HG03558 (cell line): ENCODE measurements around the gene FRMD4A.

ENCODE experiments used
- ATAC-seq: cut with Tn5 transposase; IDR thresholded peaks from one replicate; pipeline ENCODE4 v1.9.1; 2021; ENCODE audit warnings: moderate number of reproducible peaks; ENCODE audit not compliant: unreplicated experiment; ENCODE audit errors: extremely low read depth

Gene FRMD4A

DNA sequence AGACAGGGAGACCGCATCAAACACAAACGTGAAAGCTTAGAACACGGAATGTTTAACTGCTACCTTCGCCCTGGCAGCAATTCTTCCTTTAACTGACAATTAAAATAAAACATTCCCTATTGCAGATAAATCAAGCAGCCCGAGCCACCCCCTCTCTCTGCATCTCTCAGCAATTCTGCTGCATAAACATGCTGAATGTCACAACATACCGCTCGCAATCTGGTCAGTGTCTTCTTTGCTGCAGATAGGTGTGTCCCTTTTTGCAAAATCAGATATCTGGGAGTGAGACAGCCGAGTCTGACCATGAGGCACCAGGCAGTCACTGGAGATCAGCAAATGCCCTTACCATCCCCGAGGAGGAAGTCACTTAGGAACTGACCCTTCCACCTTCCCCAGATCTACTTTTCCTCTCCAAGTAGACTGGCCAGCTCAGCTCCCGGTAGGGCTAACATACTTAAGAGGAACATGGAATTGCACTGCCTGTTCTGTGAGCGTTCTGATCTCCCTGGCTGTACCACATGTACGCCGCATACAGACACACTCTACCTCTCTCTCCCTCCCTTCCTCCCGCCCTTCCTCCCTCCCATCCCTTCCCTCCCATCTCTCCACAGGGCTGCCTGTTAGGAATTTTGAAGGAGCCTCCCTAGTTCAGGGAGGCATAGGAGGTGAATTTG lies at the start of gene FRMD4A:
Gene FRMD4A (minus strand): TSS at position 537 of the 674 bp plus-strand sequence.
- no peak for ATAC-seq

DNA sequence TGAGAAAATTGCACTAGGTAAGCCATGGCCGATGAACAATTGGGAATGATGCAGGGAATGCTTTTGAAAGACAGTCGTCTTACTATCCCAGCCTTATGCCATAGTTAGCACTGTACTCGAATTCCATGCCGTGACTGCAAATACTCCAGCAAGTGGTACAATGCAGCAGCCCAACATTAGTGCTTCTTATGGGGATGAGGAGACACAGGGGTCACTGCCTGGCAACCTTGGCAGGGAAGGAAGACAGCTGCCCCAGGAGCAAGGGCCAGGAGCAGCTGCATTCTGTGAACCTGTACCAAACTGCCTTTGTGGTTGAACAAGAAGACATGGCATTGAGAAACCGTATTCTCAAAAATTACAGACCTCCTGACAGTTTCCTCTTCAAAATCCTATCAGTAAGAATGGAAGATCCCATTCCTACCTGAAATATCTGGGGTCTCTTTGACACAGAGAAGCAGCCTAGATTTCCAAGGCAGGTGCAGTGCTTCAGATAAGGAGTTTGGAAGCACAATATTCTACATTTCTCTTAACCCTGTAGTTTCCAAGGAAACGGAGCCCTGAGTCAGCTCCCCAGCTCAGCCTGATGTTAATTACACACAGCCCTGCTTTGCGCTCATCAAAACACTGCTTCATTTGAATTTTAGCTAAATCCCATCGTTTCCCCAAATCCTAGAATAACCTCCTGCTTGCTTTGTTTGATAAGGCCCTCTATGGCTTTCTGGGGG lies 49.0 kb upstream of the FRMD4A start:
- ATAC-seq, result no peak

DNA sequence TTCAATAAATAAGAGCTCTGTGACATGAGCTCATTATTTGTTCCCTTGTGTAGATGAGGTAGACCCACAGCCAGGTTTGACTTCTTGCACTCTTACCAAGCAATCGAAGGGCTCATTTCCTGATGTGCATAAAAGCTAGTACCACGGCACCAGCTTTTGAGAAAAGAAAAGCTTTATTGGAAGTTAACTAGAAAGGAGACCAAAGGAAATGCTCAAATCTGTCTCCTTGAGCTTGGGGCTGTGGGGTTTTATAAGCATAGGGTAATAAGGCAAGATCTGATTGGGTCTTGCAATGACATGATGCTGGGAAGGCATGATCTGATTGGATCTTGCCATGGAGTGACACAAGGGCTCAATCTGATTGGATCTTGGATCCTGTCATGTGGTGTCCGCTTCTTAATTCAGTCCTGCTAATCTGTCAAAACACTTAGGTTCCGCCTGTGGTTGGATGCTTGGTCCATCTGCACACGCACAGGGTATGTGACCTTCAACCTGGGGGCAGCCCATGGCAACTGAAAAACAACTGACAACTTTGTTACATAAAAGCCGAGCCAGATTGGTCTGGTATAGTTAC lies 47.8 kb upstream of the FRMD4A start:
- ATAC-seq, result no peak

DNA sequence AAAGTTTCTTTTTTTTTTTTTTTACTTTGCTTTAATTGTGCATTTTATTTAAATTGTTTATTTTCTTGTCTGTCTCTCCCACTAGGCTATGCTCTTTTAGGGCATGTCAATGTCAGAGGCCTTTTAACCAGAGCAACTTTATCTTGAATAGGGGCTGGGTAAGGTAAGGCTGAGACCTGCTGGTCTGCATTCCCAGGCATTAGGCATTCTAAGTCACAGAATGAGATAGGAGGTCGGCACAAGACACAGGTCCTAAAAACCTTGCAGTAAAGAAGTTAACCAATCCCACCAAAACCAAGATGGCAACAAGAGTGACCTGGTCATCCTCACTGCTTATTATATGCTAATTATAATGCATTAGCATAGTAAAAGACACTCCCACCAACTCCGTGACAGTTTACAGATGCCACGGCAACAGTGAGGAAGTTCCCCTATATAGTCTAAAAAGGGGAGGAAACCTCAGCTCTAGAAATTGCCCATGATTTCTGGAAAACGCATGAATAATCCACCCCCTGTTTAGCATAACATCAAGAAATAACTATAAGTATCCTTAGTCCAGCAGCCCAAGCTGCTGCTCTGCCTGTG lies 47.0 kb upstream of the FRMD4A start:
- ATAC-seq, result no peak

DNA sequence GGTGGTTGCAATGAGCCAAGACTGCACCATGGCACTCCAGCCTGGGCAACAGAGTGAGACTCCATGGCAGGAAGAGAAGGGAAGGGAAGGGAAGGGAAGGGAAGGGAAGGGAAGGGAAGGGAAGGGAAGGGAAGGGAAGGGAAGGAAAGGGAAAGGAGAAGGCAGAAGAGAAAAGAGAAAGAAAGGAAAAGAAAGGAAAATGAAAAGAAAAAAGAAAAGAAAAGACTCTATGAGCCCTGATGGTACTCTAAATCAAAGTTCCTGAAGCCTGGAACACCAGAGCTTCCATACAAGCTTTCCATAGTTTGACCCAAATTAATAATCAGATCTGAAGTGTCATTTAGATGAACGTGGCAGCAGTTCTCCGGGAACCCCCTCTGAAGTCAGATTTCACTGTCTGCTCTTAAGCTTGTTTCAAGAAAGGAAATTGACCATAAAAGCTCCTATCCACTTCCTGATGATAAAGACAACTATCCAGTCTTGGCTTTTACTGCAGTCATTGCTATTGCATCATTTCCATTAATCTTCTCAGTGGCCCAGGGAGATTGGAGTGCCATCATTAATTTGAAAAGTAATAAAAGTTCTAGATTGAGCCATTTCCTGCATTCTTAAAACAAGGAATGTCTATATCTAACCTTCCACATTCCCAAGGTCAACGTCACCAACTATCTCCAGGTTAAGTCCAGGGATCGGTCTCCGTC lies 44.2 kb upstream of the FRMD4A start:
- ATAC-seq, result no peak

DNA sequence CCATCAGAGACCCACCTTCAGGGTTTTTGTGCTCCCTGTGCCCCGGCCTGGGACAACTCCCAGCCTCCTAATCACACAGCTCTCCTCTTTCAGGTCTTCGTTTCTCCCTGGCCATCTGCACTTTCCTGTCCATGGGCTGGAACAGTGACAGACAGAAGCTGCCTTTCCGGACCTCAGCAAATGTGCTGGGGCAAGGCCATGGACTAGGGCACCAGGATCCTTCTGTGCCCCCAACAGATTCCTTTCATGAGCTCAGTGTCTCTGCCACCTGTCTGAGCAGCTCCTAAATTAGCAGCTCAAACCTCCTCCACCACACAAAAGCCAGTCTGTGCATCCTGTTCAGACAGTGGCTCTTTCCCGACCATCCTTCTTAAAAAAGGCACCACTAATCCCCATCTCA lies 41.9 kb upstream of the FRMD4A start:
- no peak for ATAC-seq

DNA sequence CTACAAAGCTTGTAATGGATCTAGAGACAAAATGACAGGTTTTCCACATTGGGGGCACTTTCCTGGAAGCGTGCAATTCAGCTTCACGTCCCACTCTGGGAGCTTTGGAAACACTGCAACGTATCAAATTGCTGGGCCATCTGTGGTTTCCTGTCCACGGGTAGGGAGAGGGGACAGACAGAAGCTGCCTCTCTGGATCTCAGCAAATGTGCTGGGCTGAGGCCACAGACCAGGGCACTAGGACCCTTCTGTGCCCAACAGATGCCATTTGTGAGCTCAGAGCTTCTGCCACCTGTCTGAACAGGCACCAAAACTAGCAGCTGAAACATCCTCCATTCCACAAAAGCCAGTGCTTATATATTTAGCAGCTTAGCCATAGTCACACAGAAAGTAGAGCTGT lies 40.9 kb upstream of the FRMD4A start:
- no peak for ATAC-seq

DNA sequence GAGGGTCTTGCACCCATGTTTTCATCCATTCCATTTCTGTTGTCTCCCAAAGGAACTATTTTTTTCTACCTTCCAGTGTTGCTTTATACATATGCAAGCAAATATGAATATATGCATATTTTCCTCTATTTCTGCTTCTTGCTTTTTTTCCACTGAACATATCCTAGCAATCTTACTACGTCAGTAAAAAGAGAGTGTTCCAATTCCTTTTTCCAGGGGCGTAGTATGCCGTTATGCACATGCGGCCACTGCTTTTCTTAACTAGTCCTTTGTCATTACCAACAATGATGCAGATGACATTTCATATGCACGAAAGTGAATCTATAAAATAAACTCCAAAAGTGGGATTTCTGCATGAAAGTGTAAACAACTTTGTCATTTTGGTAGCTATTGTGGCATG lies 40.2 kb upstream of the FRMD4A start:
- ATAC-seq, result no peak

DNA sequence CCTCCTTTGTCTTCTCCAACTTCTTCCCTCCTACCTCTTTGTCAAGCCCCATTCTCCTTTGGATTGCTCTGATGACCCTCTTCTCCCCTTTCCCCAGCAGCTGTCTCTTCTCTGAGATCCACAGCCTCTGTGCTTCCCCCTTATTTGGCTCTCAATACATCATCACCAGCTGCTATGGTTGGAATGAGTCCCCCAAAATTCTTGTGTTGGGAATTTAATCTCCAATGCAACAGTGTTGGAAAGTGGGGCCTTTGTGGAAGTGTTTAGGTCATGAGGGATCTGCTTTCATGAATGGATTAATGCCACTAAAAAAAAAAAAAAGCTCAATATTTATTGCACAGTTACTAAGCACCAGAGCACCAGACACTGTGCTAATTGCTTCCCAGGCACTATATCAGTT lies 39.2 kb upstream of the FRMD4A start:
- no peak for ATAC-seq

DNA sequence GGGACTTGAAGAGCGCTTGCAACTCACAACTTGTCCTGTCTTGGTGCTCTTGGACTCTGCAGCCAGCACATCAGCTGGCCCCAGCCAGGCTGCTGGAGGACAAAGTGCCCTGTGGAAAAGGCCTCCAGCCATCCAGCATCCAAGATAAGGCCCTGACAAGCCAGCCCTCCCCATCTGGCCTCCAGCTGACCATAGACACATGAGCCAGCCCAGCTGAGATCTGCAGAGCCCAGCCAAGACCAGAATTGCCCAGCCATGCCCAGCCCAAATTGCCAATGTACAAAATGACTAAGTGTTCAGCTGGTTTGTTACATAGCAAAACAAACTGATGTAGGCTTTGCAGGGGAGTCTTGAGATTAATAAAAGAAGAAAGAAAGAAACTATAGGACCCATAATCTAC lies 36.0 kb upstream of the FRMD4A start:
- ATAC-seq, result no peak

DNA sequence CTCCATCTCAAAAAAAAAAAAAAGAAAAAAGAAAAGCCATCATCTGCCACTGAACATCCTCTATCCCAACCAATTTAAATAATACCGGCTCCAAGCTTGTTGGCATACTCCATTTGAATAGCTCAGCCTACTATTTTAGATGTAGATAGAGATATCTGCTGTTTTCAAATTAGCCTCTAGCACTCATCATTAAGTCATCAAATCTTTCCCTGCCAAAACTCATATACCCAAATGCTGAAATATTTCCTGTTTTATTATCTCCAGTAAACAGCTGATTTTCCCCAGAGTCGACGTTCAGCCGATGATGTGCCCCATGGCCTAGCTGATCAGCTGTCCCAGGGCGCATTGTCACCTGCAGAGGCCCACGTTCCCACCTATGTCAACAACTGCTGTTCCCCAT lies 34.5 kb upstream of the FRMD4A start:
- no peak for ATAC-seq

DNA sequence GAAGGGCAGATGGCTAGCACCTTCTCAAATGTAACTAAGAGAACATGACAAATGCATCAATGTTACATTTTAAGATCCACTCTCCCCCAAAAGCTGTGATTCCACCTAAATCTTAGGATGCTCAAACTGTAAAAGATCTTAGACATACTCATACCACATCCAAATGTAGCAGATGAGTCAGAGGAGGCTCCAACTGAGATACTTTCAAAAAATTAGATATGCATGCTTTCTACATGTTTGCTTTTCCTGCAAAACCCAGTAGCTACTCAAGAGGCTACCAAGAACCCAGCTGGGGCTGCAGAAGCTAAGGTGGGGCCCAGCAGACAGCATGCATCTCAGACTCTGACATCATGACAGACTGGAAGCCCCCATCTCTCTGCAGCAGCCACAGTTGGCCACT lies 31.4 kb upstream of the FRMD4A start:
- ATAC-seq, result no peak

DNA sequence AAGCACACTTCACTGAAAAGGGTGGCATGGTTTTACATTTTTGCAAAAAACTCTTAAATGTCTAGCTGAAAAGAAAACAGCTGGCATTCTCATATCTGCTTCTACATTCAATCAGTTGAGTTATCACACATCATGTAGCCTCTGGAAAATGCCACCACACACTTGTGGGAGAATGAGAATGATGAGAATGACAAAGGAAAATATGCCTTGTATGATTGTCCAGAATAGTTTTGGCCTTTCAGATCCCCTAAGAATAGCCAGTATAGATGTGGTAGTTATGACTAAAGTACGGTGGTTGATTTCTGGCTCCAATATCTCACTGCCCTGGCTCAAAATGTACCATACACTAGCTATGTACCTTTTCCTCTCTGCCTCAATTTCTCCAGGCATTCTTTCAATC lies 30.2 kb upstream of the FRMD4A start:
- no peak for ATAC-seq

DNA sequence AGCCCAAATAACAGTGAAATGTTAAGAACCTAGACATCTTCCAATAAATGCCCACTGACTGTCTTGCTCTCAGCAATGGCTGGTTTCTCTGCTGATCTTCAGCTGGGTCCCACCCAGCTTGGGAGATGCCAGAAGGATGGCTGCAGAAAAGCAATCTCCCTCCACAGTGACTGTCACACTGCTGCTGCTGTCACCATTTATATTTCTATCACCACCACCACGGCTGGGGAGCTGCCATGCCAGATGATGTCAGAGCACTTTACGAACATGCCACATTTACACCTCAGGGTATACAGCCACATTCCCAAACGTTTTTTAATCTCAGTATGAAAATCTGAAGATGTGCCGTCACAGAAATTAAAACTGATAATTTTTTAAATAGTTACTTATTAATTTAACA lies 29.8 kb upstream of the FRMD4A start:
- no peak for ATAC-seq

DNA sequence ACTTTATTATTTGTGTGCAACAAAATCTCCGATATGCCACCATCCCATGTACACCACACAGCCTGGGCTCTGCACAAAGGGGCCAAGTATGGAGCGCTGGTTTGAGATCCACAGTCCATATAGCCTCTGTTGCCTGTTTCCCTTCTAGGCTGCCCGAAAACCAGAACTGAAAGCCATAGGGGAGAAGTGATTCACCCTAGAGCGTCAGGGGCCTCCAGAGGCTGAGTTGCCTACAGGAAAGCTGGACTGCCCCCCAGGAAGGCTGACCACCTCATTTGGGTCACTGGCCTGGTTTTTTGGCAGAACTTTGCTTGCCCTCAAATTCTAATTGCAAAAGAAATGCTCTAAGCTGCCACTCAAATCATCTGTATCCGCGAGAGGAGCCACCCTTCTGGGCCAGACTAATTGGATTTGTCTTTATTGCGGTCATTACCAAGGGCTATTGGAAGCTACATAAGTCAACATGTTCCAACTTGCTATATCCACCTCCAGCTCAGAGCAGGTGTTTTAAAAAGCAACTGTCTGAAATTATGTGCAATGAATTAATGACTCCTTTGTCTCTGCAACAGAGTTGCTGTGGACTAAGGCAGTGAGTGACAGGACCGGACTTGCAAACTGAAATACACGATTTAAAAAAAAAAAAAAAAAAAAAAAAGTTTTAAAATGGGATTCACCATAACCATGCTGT lies 28.3 kb upstream of the FRMD4A start:
- ATAC-seq, result no peak

DNA sequence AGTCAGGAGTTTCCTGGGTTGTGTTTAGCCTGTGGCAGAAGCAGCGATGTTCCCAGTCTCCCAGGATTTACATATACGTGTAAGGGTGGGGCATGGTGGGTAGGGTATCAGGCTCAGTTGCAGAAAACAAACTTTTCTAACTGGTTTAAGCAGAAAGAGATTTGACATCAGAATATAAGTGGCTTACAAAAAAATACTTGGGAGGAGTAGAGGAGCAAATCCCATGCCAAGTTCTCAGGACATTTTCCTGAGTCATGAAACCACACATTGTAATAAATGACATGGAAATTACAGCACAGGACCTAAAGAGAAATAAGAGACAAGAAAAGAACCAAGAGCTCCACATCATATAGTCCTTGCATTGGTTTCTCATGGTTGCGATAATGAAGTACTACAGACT lies 26.2 kb upstream of the FRMD4A start:
- ATAC-seq, result no peak

DNA sequence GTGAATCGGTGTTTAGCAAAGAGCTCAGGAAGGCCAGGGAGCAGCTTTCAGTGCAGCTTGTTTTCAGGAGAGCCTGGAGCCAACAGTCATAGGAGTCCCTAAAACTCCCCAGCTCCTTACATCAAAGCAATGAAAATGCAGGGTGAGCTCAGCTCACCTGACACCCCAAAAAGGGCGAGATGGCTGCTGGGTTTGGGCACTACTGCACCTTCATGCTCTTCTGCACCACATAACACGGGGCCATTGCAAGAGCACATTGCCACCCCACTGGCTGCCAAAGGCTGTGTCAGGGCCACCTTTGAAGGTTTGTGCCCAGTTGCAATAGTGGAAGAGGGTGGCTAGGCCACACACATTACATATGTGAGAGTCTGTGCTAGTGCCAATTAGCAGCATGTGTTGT lies 25.0 kb upstream of the FRMD4A start:
- no peak for ATAC-seq

DNA sequence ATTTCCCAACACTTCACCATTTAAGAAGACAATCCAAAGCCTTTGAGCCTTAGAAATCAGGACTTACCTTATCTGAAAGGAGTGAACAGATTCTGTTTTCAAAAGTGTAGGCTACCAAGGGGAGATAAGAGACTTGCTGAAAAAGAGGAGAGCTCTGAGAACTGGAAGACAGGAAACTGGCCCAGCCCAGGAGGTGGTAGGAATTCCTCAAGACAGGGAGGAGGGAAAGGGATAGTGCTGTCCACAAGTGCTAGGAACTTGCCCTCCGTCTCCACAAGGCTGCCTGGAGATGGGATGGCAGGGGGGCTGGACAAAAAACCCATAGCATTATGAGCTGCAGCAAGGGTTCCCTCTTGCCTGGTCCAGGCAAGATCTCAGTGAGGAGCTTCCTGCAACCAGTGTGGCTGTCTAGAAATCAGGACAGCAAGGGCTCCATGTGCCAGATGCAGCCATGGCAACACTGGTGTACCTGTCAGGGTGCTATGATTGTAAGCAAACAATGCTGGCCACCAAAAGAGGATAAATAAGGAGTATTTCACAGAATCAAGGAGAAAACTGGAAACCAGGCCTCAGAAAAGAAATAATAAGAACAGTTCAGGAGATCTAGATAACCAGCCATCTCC lies 22.7 kb upstream of the FRMD4A start:
- ATAC-seq, result no peak

DNA sequence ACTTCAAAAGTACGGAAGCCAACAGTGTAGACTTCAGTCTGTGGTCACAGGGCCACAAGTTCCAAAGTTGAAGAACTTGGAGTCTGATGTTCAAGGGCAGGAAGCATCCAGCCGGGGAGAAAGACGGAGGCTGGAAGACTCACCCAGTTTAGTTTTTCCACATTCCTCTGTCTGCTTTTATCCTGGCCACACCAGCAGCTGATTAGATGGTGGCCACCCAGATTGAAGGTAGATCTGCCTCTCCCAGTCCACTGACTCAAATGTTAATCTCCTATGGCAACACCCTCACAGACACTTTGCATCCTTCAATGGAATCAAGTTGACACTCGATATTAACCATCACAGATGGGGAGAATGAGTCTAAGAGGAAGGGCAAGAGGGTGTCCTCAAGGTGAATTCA lies 19.3 kb upstream of the FRMD4A start:
- no peak for ATAC-seq

DNA sequence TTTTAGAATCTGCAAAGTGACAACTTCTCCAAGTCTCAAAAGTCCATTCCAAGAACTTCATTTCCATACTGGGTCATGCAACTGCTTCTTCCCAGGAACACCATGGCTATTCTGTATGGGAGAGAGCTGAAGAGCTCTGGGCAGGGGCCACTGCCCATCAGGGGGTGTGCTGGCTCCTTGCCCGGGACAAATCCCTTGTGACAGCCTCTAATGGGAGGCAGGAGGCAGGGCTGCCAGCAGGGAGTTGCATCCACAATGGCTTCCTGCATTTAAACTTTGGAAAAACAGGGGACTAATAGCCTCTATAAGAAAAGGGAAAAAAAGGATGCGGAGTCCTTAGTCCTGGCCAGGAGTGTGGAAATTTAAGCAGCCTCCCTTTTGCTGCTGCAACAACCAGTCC lies 18.4 kb upstream of the FRMD4A start:
- ATAC-seq, result no peak
